HCT116 (cell line): ENCODE data around the gene H3-3A. TPM values are rescaled to one million over a fixed set of nuclear protein-coding genes. Genes with fewer than 3 reads are reported as not detected.

Experiments used
- ATAC-seq: fragments of 200-7000 bp; cut with Tn5 transposase; 2 replicates; pipeline ENCODE4 v1.9.1; 2020; ENCODE audit warnings: mild to moderate bottlenecking, moderate library complexity
- BruUV-seq: library from RNA; stranded (reverse); fragments of 400-500 nt; replicated peaks from 2 replicates; lab custom pipeline; 2021; lab: Mats Ljungman, UMichigan
- CTCF ChIA-PET: fragments of 300-600 bp; sonication (Branson Sonifier 250); formaldehyde crosslinking; loops from one replicate; lab custom pipeline; 2021; ENCODE audit warnings: antibody characterized with exemption; lab: Charles Lee
- POLR2A ChIA-PET: fragments of 300-600, 350-600 bp; sonication (Branson Sonifier 250); formaldehyde crosslinking; loops from one replicate; lab custom pipeline; 2021; ENCODE audit warnings: antibody characterized with exemption; lab: Charles Lee
- RAD21 ChIA-PET, 2 experiments: fragments of 300-600 bp; sonication (Branson Sonifier 250); formaldehyde crosslinking; loops; one replicate each; lab custom pipeline; 2023; ENCODE audit warnings: low total read pairs in 2 of 2; ENCODE audit not compliant: uncharacterized antibody in 2 of 2, unreplicated experiment in 2 of 2, low non-redundant PET in 1 of 2; lab: Charles Lee
- DNase-seq: peaks from one replicate; pipeline ENCODE4 v3.0.0-alpha.2; 2010; ENCODE audit warnings: low read depth, low spot score
- H2AFZ ChIP-seq: fragments of 200-600 bp; shearing (Covaris generic), sonication (generic); 2 replicates; pipeline ENCODE4 v1.6.1; 2017; ENCODE audit warnings: low read depth, mixed run types, mixed read lengths, antibody characterized with exemption, low read length; ENCODE audit not compliant: poor library complexity, severe bottlenecking
- H3K27ac ChIP-seq: 2 replicates; pipeline ENCODE4 v1.5.1; 2012; ENCODE audit warnings: low read depth, low read length
- H3K27me3 ChIP-seq: fragments of 200-600 bp; sonication (generic); 2 replicates; pipeline ENCODE4 v1.6.1; 2016; ENCODE audit warnings: mixed run types, low read length, mixed read lengths; ENCODE audit not compliant: insufficient read depth
- H3K36me3 ChIP-seq, 2 experiments: fragments of 200-500 bp in 1 of 2; fragments of 200-600 bp in 1 of 2; sonication (Bioruptor generic) in 1 of 2; sonication (generic) in 1 of 2; 2 replicates each; pipeline versions ENCODE4 v1.5.1 to v1.6.1; 2014 to 2016; ENCODE audit warnings: low read length in 2 of 2, inconsistent platforms in 1 of 2, mixed read lengths in 1 of 2, mixed run types in 1 of 2; ENCODE audit not compliant: insufficient read depth in 2 of 2, control insufficient read depth in 1 of 2
- H3K4me1 ChIP-seq, 2 experiments: fragments of 200-600 bp in 1 of 2; sonication (generic) in 1 of 2; 2 replicates each; pipeline versions ENCODE4 v1.5.1 to v1.6.1; 2012 to 2017; ENCODE audit warnings: low read length in 2 of 2, inconsistent platforms in 1 of 2, mild to moderate bottlenecking in 1 of 2, mixed read lengths in 1 of 2, mixed run types in 1 of 2, moderate library complexity in 1 of 2; ENCODE audit not compliant: insufficient read depth in 2 of 2, control insufficient read depth in 1 of 2
- H3K4me2 ChIP-seq: fragments of 200-600 bp; sonication (generic); 2 replicates; pipeline ENCODE4 v1.6.1; 2017; ENCODE audit warnings: mixed run types, low read length, mixed read lengths
- H3K4me3 ChIP-seq, 2 experiments: fragments of 200-600 bp in 1 of 2; sonication (generic) in 1 of 2; replicated peaks in 1 of 2; 2 replicates each; pipeline ENCODE4 v1.5.1; 2011 to 2016; ENCODE audit warnings: low read length in 2 of 2, control low read depth in 1 of 2, low read depth in 1 of 2, mild to moderate bottlenecking in 1 of 2, mixed read lengths in 1 of 2, mixed run types in 1 of 2
- H3K79me2 ChIP-seq: fragments of 200-600 bp; sonication (generic); 2 replicates; pipeline ENCODE4 v1.6.1; 2017; ENCODE audit warnings: mild to moderate bottlenecking, mixed run types, low read length, moderate library complexity, mixed read lengths; ENCODE audit not compliant: insufficient read depth
- H3K9ac ChIP-seq: fragments of 200-600 bp; sonication (generic); 2 replicates; pipeline ENCODE4 v1.6.1; 2016; ENCODE audit warnings: low read length, mixed read lengths
- H3K9me2 ChIP-seq: fragments of 200-600 bp; sonication (generic), shearing (Covaris generic); 2 replicates; pipeline ENCODE4 v1.6.1; 2017; ENCODE audit warnings: mixed run types, mild to moderate bottlenecking, moderate library complexity; ENCODE audit not compliant: insufficient read depth
- H3K9me3 ChIP-seq, 2 experiments: fragments of 200-500 bp in 1 of 2; fragments of 200-600 bp in 1 of 2; sonication (Bioruptor generic) in 1 of 2; sonication (generic) in 1 of 2; 2 replicates each; pipeline ENCODE4 v1.6.1; 2014 to 2017; ENCODE audit warnings: low read length in 2 of 2, mixed read lengths in 2 of 2, inconsistent platforms in 1 of 2, low read depth in 1 of 2, mild to moderate bottlenecking in 1 of 2, mixed run types in 1 of 2, moderate library complexity in 1 of 2; ENCODE audit not compliant: control insufficient read depth in 1 of 2, insufficient read depth in 1 of 2
- H4K20me1 ChIP-seq: fragments of 200-600 bp; sonication (generic), shearing (Covaris generic); 2 replicates; pipeline ENCODE4 v1.6.1; 2017; ENCODE audit warnings: mixed run types, mild to moderate bottlenecking, moderate library complexity; ENCODE audit not compliant: insufficient read depth
- ATF3 ChIP-seq: IDR thresholded peaks from 2 replicates; pipeline ENCODE4 v1.6.1; 2012
- CBX3 ChIP-seq: IDR thresholded peaks from 2 replicates; pipeline ENCODE4 v1.6.1; 2012; ENCODE audit warnings: low read depth
- EGR1 ChIP-seq: IDR thresholded peaks from 2 replicates; pipeline ENCODE4 v1.6.1; 2012; ENCODE audit warnings: low read depth
- ELF1 ChIP-seq: IDR thresholded peaks from 2 replicates; pipeline ENCODE4 v1.6.1; 2012; ENCODE audit warnings: low read depth, borderline replicate concordance
- EZH2 ChIP-seq: fragments of 200-600 bp; sonication (generic); IDR thresholded peaks from 2 replicates; pipeline ENCODE4 v1.6.1; 2017; ENCODE audit warnings: antibody characterized with exemption, mixed run types
- EZH2phosphoT487 ChIP-seq: fragments of 200-600 bp; IDR thresholded peaks from 2 replicates; pipeline ENCODE4 v1.6.1; 2018; ENCODE audit warnings: antibody characterized with exemption, borderline replicate concordance
- FOSL1 ChIP-seq: IDR thresholded peaks from 2 replicates; pipeline ENCODE4 v1.6.1; 2012; ENCODE audit warnings: low read depth
- JUND ChIP-seq: IDR thresholded peaks from 2 replicates; pipeline ENCODE4 v1.6.1; 2012
- MAX ChIP-seq: IDR thresholded peaks from 2 replicates; pipeline ENCODE4 v1.6.1; 2012
- POLR2A ChIP-seq: IDR thresholded peaks from 2 replicates; pipeline ENCODE4 v1.7.0; 2011; ENCODE audit warnings: borderline replicate concordance; ENCODE audit not compliant: insufficient read depth, insufficient read length; ENCODE audit errors: extremely low read depth
- RAD21 ChIP-seq: IDR thresholded peaks from 2 replicates; pipeline ENCODE4 v1.6.1; 2012; ENCODE audit warnings: low read depth, mild to moderate bottlenecking
- REST ChIP-seq: IDR thresholded peaks from 2 replicates; pipeline ENCODE4 v1.6.1; 2012; ENCODE audit warnings: low read depth
- SIN3A ChIP-seq: IDR thresholded peaks from 2 replicates; pipeline ENCODE4 v1.6.1; 2012; ENCODE audit warnings: low read depth
- SP1 ChIP-seq: IDR thresholded peaks from 2 replicates; pipeline ENCODE4 v1.6.1; 2012; ENCODE audit warnings: low read depth
- SRF ChIP-seq: IDR thresholded peaks from 2 replicates; pipeline ENCODE4 v1.6.1; 2012; ENCODE audit warnings: low read depth
- TCF7L2 ChIP-seq: IDR thresholded peaks from 2 replicates; pipeline ENCODE4 v1.7.0; 2011; ENCODE audit warnings: borderline replicate concordance, inconsistent platforms; ENCODE audit not compliant: insufficient read depth, insufficient read length; ENCODE audit errors: extremely low read depth
- YY1 ChIP-seq: IDR thresholded peaks from 2 replicates; pipeline ENCODE4 v1.6.1; 2011; ENCODE audit warnings: low read length, low read depth, moderate library complexity, mild to moderate bottlenecking; ENCODE audit not compliant: insufficient replicate concordance; ENCODE audit errors: extremely low read depth
- ZBTB33 ChIP-seq: IDR thresholded peaks from 2 replicates; pipeline ENCODE4 v1.6.1; 2011; ENCODE audit warnings: mild to moderate bottlenecking, low read length, moderate library complexity; ENCODE audit not compliant: insufficient replicate concordance; ENCODE audit errors: extremely low read depth
- ZFX ChIP-seq: fragments of 450-650 bp; IDR thresholded peaks from 2 replicates; pipeline ENCODE4 v1.6.1; 2017
- ZNF274 ChIP-seq: fragments of 200-500 bp; sonication (Bioruptor generic); IDR thresholded peaks from 2 replicates; pipeline ENCODE4 v1.6.1; 2014; ENCODE audit warnings: mild to moderate bottlenecking, low read depth, low read length, inconsistent platforms
- intact Hi-C: fragments of 100-400 bp; cut with micrococcal nuclease; formaldehyde crosslinking; loops from 2 replicates; pipeline ENCODE4 v1.10.0; 2022
- total RNA-seq: library from RNA; stranded (reverse); gene quantifications from one replicate; pipeline ENCODE4 v1.2.1, GENCODE V29; 2021; ENCODE audit not compliant: unreplicated experiment

The H3-3A gene
- total RNA-seq, 1 experiment from 2014 or later: 386 TPM

- Histone ChIP-seq H3K9me2 (no peaks in the 10 kb centered on the region), H3K27ac (no peak overlapping the region), H3K79me2 (no peaks in the 10 kb centered on the region), H3K9ac (no peak overlapping the region), H3K4me1 (no peaks in the 10 kb centered on the region), H4K20me1 (no peaks in the 10 kb centered on the region), H3K36me3 (no peaks in the 10 kb centered on the region), H3K4me2 (no peak overlapping the region), H2AFZ (no peak overlapping the region)
- intact Hi-C loops: no loop called here
- BruUV-seq: no TSS peak
- POLR2A ChIA-PET: no interaction called here
- CTCF ChIA-PET: no interaction called here
- no peak for TF ChIP-seq FOSL1
- no peak for TF ChIP-seq ZNF274
- TF ChIP-seq ELF1: no peak
- no peak for TF ChIP-seq EZH2phosphoT487
- TF ChIP-seq ZFX: no peak
- TF ChIP-seq CBX3: no peak
- TF ChIP-seq ATF3: no peak
- no peak for TF ChIP-seq EGR1
- TF ChIP-seq ZBTB33: no peak
- no peak for TF ChIP-seq SRF
- no peak for TF ChIP-seq REST
- TF ChIP-seq JUND: no peak
- TF ChIP-seq MAX: no peak
- no peak for TF ChIP-seq TCF7L2
- TF ChIP-seq SP1: no peak
- TF ChIP-seq POLR2A: no peak
- no peak for TF ChIP-seq EZH2
- TF ChIP-seq RAD21: no peak
- TF ChIP-seq YY1: no peak
- TF ChIP-seq SIN3A: no peak
- TF ChIP-seq, all 23 proteins: peak for 0
- H3K9me3 ChIP-seq: no peaks in the 10 kb centered on the region
- no peaks in the 10 kb centered on the region; the same call in 1 of the 2 replicates for H3K27me3 ChIP-seq
- ATAC-seq (no peak), DNase-seq (no peak)
- RAD21 ChIA-PET: no interaction called here
- H3K4me3 ChIP-seq: no peak overlapping the region
Observed at GRCh38 chr1:226038661-226039060, 23.9 kb upstream of the H3-3A start.
